Keratinocyte (primary cell): ENCODE data around the gene GPR15. TPM values are rescaled to one million over a fixed set of nuclear protein-coding genes. Genes with fewer than 3 reads are reported as not detected.
A peak's percentile ranks its signal among the peaks of the same experiment; 100 is the strongest.

Source experiments
- DNase-seq: peaks from one replicate; pipeline ENCODE4 v3.0.0-alpha.2; 2011; ENCODE audit warnings: low read depth, missing footprints, low spot score
- FAIRE-seq: peaks from 2 replicates; lab custom pipeline; 2011; peaks lifted over from hg19 to GRCh38; lab: Jason Lieb, UNC
- H2AFZ ChIP-seq: 2 replicates; pipeline ENCODE4 v1.6.0; 2012; ENCODE audit warnings: low read length, control low read depth, inconsistent platforms; ENCODE audit not compliant: control insufficient read depth
- H3K27ac ChIP-seq: 2 replicates; pipeline ENCODE4 v1.5.1; 2011; ENCODE audit warnings: low read length; ENCODE audit not compliant: control insufficient read depth, insufficient read depth
- H3K27me3 ChIP-seq: 3 replicates; pipeline ENCODE4 v1.6.0; 2011; ENCODE audit warnings: low read length; ENCODE audit not compliant: control insufficient read depth, insufficient read depth; ENCODE audit errors: extremely low read depth
- H3K36me3 ChIP-seq, 2 experiments: 2 replicates in 1 of 2; 3 replicates in 1 of 2; pipeline ENCODE4 v1.5.1; 2011; ENCODE audit warnings: low read length in 2 of 2, mild to moderate bottlenecking in 1 of 2; ENCODE audit not compliant: control insufficient read depth in 2 of 2, insufficient read depth in 2 of 2; ENCODE audit errors: extremely low read depth in 1 of 2
- H3K4me1 ChIP-seq: 3 replicates; pipeline ENCODE4 v1.5.1; 2011; ENCODE audit warnings: low read length; ENCODE audit not compliant: control insufficient read depth, insufficient read depth; ENCODE audit errors: extremely low read depth
- H3K4me2 ChIP-seq: 3 replicates; pipeline ENCODE4 v1.6.0; 2011; ENCODE audit warnings: low read depth, low read length; ENCODE audit not compliant: control insufficient read depth, insufficient read depth; ENCODE audit errors: extremely low read depth
- H3K4me3 ChIP-seq, 3 experiments: fragments of 200-600 bp in 1 of 3; sonication (generic) in 1 of 3; 2 replicates in 2 of 3; 3 replicates in 1 of 3; pipeline ENCODE4 v1.5.1; 2011 to 2016; ENCODE audit warnings: low read length in 3 of 3, mild to moderate bottlenecking in 3 of 3, control low read depth in 2 of 3, inconsistent platforms in 1 of 3, low read depth in 1 of 3, mixed read lengths in 1 of 3, mixed run types in 1 of 3, moderate library complexity in 1 of 3; ENCODE audit not compliant: control insufficient read depth in 2 of 3, insufficient read depth in 2 of 3; ENCODE audit errors: extremely low read depth in 1 of 3
- H3K79me2 ChIP-seq: 2 replicates; pipeline ENCODE4 v1.6.0; 2012; ENCODE audit warnings: low read length; ENCODE audit not compliant: control insufficient read depth, insufficient read depth
- H3K9ac ChIP-seq: 3 replicates; pipeline ENCODE4 v1.6.0; 2011; ENCODE audit warnings: low read length; ENCODE audit not compliant: control insufficient read depth, insufficient read depth; ENCODE audit errors: extremely low read depth
- H3K9me1 ChIP-seq: 3 replicates; pipeline ENCODE4 v1.6.0; 2011; ENCODE audit warnings: low read length; ENCODE audit not compliant: control insufficient read depth, insufficient read depth; ENCODE audit errors: extremely low read depth
- H3K9me3 ChIP-seq: 2 replicates; pipeline ENCODE4 v1.5.1; 2012; ENCODE audit warnings: low read depth, low read length; ENCODE audit not compliant: control insufficient read depth
- H4K20me1 ChIP-seq: 3 replicates; pipeline ENCODE4 v1.6.0; 2011; ENCODE audit warnings: low read length; ENCODE audit not compliant: control insufficient read depth, insufficient read depth; ENCODE audit errors: extremely low read depth
- EZH2 ChIP-seq: IDR thresholded peaks from one replicate; pipeline ENCODE4 v1.6.1; 2012; ENCODE audit warnings: inconsistent platforms, mild to moderate bottlenecking, low read length, moderate library complexity
- dilution Hi-C: fragments of 300-500 bp; cut with MboI; formaldehyde crosslinking; loops from one replicate; pipeline ENCODE4 v1.7.0; 2020; ENCODE audit warnings: low sequenced_read_pairs; ENCODE audit not compliant: extremely low pct_ligation_motif_present
- polyA plus RNA-seq, 5 experiments: library from polyadenylated mRNA; depleted of rRNA in 3 of 5; stranded (reverse) in 3 of 5; stranded (forward) in 1 of 5; unstranded in 1 of 5; fragments of >200 nt; gene quantifications; 1 replicate in 1 of 5; 2 replicates in 3 of 5; 3 replicates in 1 of 5; pipeline versions ENCODE4 v1.2.1 to v1.2.3, GENCODE V29; 2011 to 2012; ENCODE audit warnings: missing spikeins in 2 of 5, low read depth in 1 of 5, low replicate concordance in 1 of 5
- TF ChIP-seq, protein P1 (sequence below), 3 experiments: IDR thresholded peaks in 1 of 3; conservative IDR thresholded peaks in 1 of 3; optimal IDR thresholded peaks in 1 of 3; 2 replicates in 2 of 3; 3 replicates in 1 of 3; pipeline versions ENCODE3 to v1.5.1; 2011; ENCODE audit warnings: low read length in 3 of 3, mild to moderate bottlenecking in 3 of 3, moderate library complexity in 2 of 3, control low read depth in 1 of 3, inconsistent platforms in 1 of 3; ENCODE audit not compliant: insufficient read depth in 2 of 3; ENCODE audit errors: extremely low read depth in 1 of 3

Gene GPR15
- polyA plus RNA-seq, 1 donor (not counting 4 experiments of a cell fraction or from before 2014, with no cell fraction given): not detected

DNA sequence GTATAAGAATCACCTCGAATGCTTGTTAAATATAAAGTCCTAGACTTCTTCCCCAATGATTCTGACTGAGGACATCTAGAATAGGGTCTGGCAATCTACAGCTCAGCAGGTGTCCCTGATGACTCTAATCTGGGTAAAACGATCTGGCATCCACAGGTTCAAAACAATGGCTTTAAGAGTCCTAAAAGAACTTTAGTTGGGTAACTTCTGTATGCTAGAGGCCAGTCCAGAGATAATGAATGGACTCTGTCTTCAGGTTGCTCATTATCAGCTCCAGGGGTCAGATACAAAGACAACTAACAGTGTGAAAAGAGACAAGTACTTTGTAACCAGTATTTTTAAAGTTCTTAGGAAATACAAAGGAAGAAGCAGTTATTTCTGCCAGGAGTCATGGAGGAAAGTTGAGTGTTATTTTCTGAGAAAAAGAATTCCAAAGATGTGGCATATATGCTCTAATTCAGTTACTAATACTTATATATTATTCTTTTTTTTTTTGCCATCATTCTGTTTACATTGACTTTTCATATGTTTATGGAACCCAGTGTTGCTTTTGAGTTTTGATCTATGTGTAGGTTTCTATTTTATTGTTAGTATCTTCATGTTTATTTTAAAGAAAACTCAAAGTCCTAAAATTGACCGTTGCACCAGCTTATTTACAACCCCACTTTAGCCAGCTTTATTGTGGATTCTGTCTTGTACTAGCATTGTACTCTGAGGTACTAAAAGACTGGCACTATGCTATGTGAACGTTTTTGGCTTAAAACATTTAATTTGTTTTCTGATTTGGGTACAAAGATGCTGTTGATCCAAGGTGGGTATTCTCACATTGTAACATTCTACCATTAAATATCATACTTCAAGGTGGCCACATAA is 3.1 kb upstream of the GPR15 start:
- Histone ChIP-seq H3K27me3 (no peaks in the 10 kb centered on the region), H4K20me1 (no peaks in the 10 kb centered on the region), H3K4me1 (no peaks in the 10 kb centered on the region), H3K9ac (no peak overlapping the region), H3K27ac (no peak overlapping the region), H3K9me1 (no peaks in the 10 kb centered on the region), H3K79me2 (no peaks in the 10 kb centered on the region), H3K36me3 (no peaks in the 10 kb centered on the region), H3K9me3 (no peaks in the 10 kb centered on the region), H3K4me2 (no peak overlapping the region), H2AFZ (peak overlapping the region; percentile 28), H3K4me3 (no peak overlapping the region)
- DNase-seq (no peak), FAIRE-seq (no peak)
- dilution Hi-C loops: no loop called here
- no peak for TF ChIP-seq EZH2
- TF ChIP-seq, protein P1, sequence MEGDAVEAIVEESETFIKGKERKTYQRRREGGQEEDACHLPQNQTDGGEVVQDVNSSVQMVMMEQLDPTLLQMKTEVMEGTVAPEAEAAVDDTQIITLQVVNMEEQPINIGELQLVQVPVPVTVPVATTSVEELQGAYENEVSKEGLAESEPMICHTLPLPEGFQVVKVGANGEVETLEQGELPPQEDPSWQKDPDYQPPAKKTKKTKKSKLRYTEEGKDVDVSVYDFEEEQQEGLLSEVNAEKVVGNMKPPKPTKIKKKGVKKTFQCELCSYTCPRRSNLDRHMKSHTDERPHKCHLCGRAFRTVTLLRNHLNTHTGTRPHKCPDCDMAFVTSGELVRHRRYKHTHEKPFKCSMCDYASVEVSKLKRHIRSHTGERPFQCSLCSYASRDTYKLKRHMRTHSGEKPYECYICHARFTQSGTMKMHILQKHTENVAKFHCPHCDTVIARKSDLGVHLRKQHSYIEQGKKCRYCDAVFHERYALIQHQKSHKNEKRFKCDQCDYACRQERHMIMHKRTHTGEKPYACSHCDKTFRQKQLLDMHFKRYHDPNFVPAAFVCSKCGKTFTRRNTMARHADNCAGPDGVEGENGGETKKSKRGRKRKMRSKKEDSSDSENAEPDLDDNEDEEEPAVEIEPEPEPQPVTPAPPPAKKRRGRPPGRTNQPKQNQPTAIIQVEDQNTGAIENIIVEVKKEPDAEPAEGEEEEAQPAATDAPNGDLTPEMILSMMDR (optimal IDR thresholded peaks at IDR 0.05 in 1 of 3, IDR thresholded peaks at IDR 0.05 in 1 of 3, conservative IDR thresholded peaks at IDR 0.05 in 1 of 3; ENCODE audit: extremely low read depth in 1 of 3, insufficient read depth in 2 of 3, low read length in 3 of 3): no peak

DNA sequence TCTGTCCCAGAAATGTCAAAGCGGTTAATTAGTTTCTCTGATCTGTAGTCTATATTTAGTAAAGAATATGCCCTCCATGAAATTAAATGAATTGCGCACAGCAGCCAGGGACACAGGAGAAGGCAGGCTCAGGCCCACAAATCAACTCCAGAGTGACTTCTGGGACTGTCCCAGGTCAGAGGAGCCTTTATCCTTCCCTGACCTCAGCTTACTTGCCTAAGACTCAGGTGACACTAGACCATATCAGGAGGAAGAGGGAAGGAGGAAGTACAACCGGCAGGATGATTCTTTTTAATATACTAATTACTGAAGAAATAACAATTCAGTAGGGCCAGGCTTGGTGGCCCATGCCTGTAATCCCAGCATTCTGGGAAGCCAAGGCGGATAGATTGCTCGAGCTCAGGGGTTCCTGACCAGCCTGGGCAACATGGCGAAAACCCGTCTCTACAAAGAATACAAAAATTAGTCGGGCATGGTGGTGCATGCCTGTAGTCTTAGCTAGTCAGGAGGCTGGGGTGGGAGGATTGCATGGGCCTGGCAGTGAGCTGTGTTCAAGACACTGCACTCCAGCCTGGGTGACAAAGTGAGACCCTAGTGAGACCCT is 1.8 kb upstream of the GPR15 start:
- FAIRE-seq (no peak), DNase-seq (no peak)
- Histone ChIP-seq H3K79me2 (no peaks in the 10 kb centered on the region), H3K27me3 (no peaks in the 10 kb centered on the region), H3K27ac (no peak overlapping the region), H3K36me3 (no peaks in the 10 kb centered on the region), H3K9me3 (no peaks in the 10 kb centered on the region), H2AFZ (no peak overlapping the region), H3K4me1 (no peaks in the 10 kb centered on the region), H3K9me1 (no peaks in the 10 kb centered on the region), H3K9ac (no peak overlapping the region), H3K4me3 (no peak overlapping the region), H3K4me2 (no peak overlapping the region), H4K20me1 (no peaks in the 10 kb centered on the region)
- TF ChIP-seq, protein P1 (optimal IDR thresholded peaks at IDR 0.05 in 1 of 3, IDR thresholded peaks at IDR 0.05 in 1 of 3, conservative IDR thresholded peaks at IDR 0.05 in 1 of 3; ENCODE audit: extremely low read depth in 1 of 3, insufficient read depth in 2 of 3, low read length in 3 of 3): no peak
- no peak for TF ChIP-seq EZH2
- dilution Hi-C loops: no loop called here
